Vagina (tissue), 2 donors: ENCODE data around the gene LHX5.

Experiments used
- POLR2A ChIP-seq, 2 donors: fragments of 450-650 bp; IDR thresholded peaks; one replicate each; pipeline ENCODE4 v1.6.1; 2017; ENCODE audit warnings: antibody characterized with exemption in 2 of 2, mild to moderate bottlenecking in 2 of 2, moderate library complexity in 2 of 2
- TF ChIP-seq, protein P1 (sequence below), 3 experiments: fragments of 450-650 bp in 2 of 3; fragments of 200-600 bp in 1 of 3; sonication (generic) in 1 of 3; IDR thresholded peaks; one replicate each; pipeline ENCODE4 v1.5.1; 2017 to 2019; ENCODE audit warnings: antibody characterized with exemption in 3 of 3, mild to moderate bottlenecking in 2 of 3, moderate library complexity in 2 of 3

DNA sequence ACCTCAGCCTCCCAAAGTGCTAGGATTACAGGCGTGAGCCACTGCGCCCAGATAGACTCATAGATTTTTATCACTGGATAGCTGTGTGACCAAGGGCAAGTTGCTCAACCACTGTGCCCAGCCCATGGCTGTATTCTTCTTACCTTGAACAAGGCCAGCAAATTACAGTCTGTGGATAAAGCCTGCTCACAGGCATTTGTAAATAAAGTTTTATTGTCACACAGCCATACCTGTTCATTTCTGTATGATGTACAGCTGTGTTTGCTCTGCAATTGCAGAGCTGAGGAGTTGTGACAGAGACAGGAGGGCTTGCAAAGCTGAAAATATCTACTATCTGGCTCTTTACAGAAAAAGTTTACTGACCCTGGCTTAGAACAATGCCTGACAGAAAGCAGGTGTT lies 35.2 kb upstream of the LHX5 start:
- TF ChIP-seq, protein P1, sequence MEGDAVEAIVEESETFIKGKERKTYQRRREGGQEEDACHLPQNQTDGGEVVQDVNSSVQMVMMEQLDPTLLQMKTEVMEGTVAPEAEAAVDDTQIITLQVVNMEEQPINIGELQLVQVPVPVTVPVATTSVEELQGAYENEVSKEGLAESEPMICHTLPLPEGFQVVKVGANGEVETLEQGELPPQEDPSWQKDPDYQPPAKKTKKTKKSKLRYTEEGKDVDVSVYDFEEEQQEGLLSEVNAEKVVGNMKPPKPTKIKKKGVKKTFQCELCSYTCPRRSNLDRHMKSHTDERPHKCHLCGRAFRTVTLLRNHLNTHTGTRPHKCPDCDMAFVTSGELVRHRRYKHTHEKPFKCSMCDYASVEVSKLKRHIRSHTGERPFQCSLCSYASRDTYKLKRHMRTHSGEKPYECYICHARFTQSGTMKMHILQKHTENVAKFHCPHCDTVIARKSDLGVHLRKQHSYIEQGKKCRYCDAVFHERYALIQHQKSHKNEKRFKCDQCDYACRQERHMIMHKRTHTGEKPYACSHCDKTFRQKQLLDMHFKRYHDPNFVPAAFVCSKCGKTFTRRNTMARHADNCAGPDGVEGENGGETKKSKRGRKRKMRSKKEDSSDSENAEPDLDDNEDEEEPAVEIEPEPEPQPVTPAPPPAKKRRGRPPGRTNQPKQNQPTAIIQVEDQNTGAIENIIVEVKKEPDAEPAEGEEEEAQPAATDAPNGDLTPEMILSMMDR (IDR thresholded peaks at IDR 0.05): no peak
- no peak for TF ChIP-seq POLR2A (IDR thresholded peaks at IDR 0.05)
